Peyer's patch (tissue), 4 donors: ENCODE data around the gene ZNF24. TPM values are rescaled to one million over a fixed set of nuclear protein-coding genes. Genes with fewer than 3 reads are reported as not detected.

Experiments used
- DNase-seq, 3 donors: peaks; one replicate each; pipeline ENCODE4 v3.0.0-alpha.2; 2017 to 2019
- H3K27ac ChIP-seq, 4 donors: fragments of 200-600 bp; sonication (generic); one replicate each; pipeline ENCODE4 v1.5.1; 2016 to 2019
- H3K27me3 ChIP-seq, 2 donors: fragments of 200-600 bp; sonication (generic); one replicate each; pipeline ENCODE4 v1.5.1; 2019
- H3K36me3 ChIP-seq, 3 donors: fragments of 200-600 bp; sonication (generic); one replicate each; pipeline ENCODE4 v1.5.1; 2016 to 2019
- H3K4me1 ChIP-seq, 4 donors: fragments of 200-600 bp; sonication (generic); one replicate each; pipeline ENCODE4 v1.5.1; 2016 to 2019
- H3K4me3 ChIP-seq, 4 donors: fragments of 200-600 bp; sonication (generic); 1 replicate in 3 of 4; 2 replicates in 1 of 4; pipeline ENCODE4 v1.5.1; 2016 to 2019; ENCODE audit warnings: mild to moderate bottlenecking in 1 of 4
- H3K9me3 ChIP-seq, 4 donors: fragments of 200-600 bp; sonication (generic); one replicate each; pipeline ENCODE4 v1.5.1; 2016 to 2019; ENCODE audit warnings: mild to moderate bottlenecking in 1 of 4
- CTCF ChIP-seq, 6 experiments: fragments of 450-650 bp in 4 of 6; fragments of 200-600 bp in 2 of 6; sonication (generic) in 1 of 6; IDR thresholded peaks; one replicate each; pipeline ENCODE4 v1.5.1; 2017 to 2019; ENCODE audit warnings: antibody characterized with exemption in 6 of 6, mild to moderate bottlenecking in 3 of 6, moderate library complexity in 1 of 6
- POLR2A ChIP-seq, 2 donors: fragments of 450-650 bp; IDR thresholded peaks; one replicate each; pipeline ENCODE4 v1.5.1; 2017; ENCODE audit warnings: antibody characterized with exemption in 2 of 2, mild to moderate bottlenecking in 2 of 2, moderate library complexity in 2 of 2
- total RNA-seq, 4 donors: library from RNA; depleted of rRNA; stranded (reverse); fragments of >200 nt; gene quantifications; one replicate each; pipeline ENCODE4 v1.1.0, GENCODE V29; 2016

Gene ZNF24
- total RNA-seq, 4 donors from 2014 or later: 22.8 to 36.3 (median 30.2) TPM

DNA sequence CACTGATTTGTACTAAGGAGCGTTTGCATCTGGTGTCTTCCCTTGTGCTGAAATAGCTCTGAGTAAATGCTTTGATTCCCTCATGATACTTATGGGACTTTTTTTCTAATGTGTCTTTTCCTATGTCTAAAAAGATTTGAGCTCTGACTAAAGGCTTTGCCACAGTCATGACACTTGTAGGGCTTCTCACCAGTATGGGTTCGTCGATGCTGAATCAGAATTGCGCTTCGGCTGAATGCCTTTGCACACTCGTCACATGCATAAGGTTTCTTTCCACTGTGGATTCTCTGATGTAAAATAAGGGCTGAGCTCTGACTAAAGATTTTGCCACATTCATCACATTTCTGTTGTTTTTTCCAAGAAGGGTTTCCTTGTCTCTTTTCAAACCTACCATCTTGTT, 24.9 kb upstream of the ZNF24 start:
- Histone ChIP-seq H3K27ac (no peak overlapping the region), H3K4me3 (no peak overlapping the region), H3K27me3 (no peaks in the 10 kb centered on the region), H3K9me3 (no peaks in the 10 kb centered on the region), H3K4me1 (no peaks in the 10 kb centered on the region), H3K36me3 (peaks cover 0 to 3% (median 3%) of the 10 kb centered on the region in 3 donors)
- no peak for DNase-seq
- no peak for TF ChIP-seq POLR2A (IDR thresholded peaks at IDR 0.05)
- no peak for TF ChIP-seq CTCF (IDR thresholded peaks at IDR 0.05)

GRCh38 chr18:35368595-35368994, 24.4 kb upstream of the ZNF24 start:
- H3K9me3 ChIP-seq: no peaks in the 10 kb centered on the region
- no peak overlapping the region for H3K27ac ChIP-seq
- no peak for DNase-seq
- H3K36me3 ChIP-seq: peaks cover 0 to 3% (median 3%) of the 10 kb centered on the region in 3 donors
- no peak for TF ChIP-seq CTCF (IDR thresholded peaks at IDR 0.05)
- TF ChIP-seq POLR2A (IDR thresholded peaks at IDR 0.05): no peak
- no peaks in the 10 kb centered on the region for H3K27me3 ChIP-seq
- no peak overlapping the region for H3K4me3 ChIP-seq
- H3K4me1 ChIP-seq: no peaks in the 10 kb centered on the region

GRCh38 chr18:35362531-35362930, 18.3 kb upstream of the ZNF24 start:
- H3K27me3 ChIP-seq: no peaks in the 10 kb centered on the region
- DNase-seq: no peak
- no peaks in the 10 kb centered on the region for H3K36me3 ChIP-seq
- no peak overlapping the region for H3K4me3 ChIP-seq
- H3K9me3 ChIP-seq: no peaks in the 10 kb centered on the region
- H3K4me1 ChIP-seq: no peaks in the 10 kb centered on the region
- no peak overlapping the region for H3K27ac ChIP-seq
- no peak for TF ChIP-seq CTCF (IDR thresholded peaks at IDR 0.05)
- no peak for TF ChIP-seq POLR2A (IDR thresholded peaks at IDR 0.05)

DNA sequence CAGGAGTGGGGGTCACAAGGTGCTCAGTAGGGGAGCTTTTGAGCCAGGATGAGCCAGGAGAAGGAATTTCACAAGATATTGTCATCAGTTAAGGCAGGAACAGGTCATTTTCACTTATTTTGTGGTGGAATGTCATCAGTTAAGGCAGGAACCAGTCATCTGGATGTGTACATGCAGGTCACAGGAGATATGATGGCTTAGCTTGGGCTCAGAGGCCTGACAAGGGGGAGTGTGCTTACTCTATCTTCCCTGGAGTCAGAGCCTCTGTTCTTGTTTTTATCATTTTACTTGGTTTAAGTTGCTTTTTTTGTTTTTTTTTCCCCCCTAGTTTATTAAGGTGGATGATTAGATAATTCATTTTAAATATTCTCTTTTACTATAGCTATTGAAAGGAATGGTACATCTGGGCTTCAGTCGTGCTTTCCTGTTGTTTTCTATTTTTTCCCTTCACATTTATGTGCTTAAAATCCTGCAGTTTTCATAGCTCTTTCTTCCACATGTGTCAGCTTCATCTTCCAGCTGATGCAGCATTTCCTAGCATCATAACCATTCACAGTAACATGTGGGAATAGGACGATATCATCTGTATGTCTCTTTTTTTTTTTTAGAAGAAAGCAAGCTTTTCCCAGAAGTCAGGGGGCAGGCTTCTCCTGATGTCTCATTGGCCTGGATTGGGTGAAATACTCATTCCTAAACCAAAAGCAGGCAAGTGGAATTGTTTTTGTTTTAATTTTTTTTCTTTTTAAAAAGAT, 17.5 kb upstream of the ZNF24 start:
- Histone ChIP-seq H3K27ac (no peak overlapping the region), H3K27me3 (no peaks in the 10 kb centered on the region), H3K9me3 (no peaks in the 10 kb centered on the region), H3K4me3 (no peak overlapping the region), H3K36me3 (no peaks in the 10 kb centered on the region), H3K4me1 (no peaks in the 10 kb centered on the region)
- no peak for DNase-seq
- TF ChIP-seq POLR2A (IDR thresholded peaks at IDR 0.05) (no peak), CTCF (IDR thresholded peaks at IDR 0.05) (no peak)

DNA sequence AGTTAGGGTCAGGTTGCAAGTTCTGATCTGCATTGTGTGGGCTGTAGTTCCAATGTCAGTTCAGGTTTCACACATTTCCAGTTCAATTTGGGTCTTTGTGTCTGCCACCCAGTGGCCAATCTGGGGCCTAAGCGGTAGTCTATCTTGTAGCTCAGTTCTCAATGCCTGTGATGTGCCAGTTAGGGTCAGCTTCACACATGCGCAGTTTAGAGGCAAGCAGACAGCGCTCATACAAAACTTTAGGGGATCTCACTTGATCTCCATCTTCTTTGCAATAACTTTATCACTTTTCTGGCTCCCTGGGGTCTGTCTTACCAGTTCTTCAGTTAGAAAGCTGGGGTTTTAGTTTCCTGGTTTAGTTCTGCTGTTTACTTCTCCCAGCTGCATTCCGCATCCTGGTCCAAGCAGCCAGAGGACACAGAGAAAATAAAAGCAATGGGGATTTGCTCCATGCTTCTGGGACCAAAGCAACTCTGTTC, 11.0 kb upstream of the ZNF24 start:
- Histone ChIP-seq H3K9me3 (peaks cover 0 to 8% (median 4%) of the 10 kb centered on the region in 4 donors), H3K27ac (peak overlapping the region in 1 of 4 donors; percentile 47), H3K4me3 (no peak overlapping the region), H3K4me1 (no peaks in the 10 kb centered on the region), H3K36me3 (no peaks in the 10 kb centered on the region), H3K27me3 (no peaks in the 10 kb centered on the region)
- no peak for TF ChIP-seq POLR2A (IDR thresholded peaks at IDR 0.05)
- TF ChIP-seq CTCF (IDR thresholded peaks at IDR 0.05): peak; percentile 45 to 71 (median 64)
- peak; percentile 54 to 84 (median 66) for DNase-seq
